DND-41 (cell line): ENCODE results near the gene ARHGAP22.

Experiments
- ATAC-seq: fragments of 200-7000 bp; cut with Tn5 transposase; 3 replicates; pipeline ENCODE4 v1.9.1; 2021; ENCODE audit warnings: low read depth; ENCODE audit not compliant: insufficient read depth
- DNase-seq: peaks from one replicate; pipeline ENCODE4 v3.0.0-alpha.2; 2020
- H2AFZ ChIP-seq: 2 replicates; pipeline ENCODE4 v1.6.0; 2012; ENCODE audit warnings: low read depth, low read length
- H3K27ac ChIP-seq: 2 replicates; pipeline ENCODE4 v1.5.1; 2012; ENCODE audit warnings: low read length, inconsistent platforms
- H3K27me3 ChIP-seq: fragments of 200-600 bp; sonication (generic); 2 replicates; pipeline ENCODE4 v1.6.0; 2012; ENCODE audit warnings: low read length, mild to moderate bottlenecking, inconsistent platforms; ENCODE audit not compliant: insufficient read depth, poor library complexity
- H3K36me3 ChIP-seq: 2 replicates; pipeline ENCODE4 v1.5.1; 2012; ENCODE audit warnings: low read length, inconsistent platforms; ENCODE audit not compliant: insufficient read depth
- H3K4me1 ChIP-seq: 2 replicates; pipeline ENCODE4 v1.5.1; 2012; ENCODE audit warnings: mild to moderate bottlenecking, low read length; ENCODE audit not compliant: insufficient read depth
- H3K4me2 ChIP-seq: 2 replicates; pipeline ENCODE4 v1.6.0; 2012; ENCODE audit warnings: mild to moderate bottlenecking, moderate library complexity, low read length, inconsistent platforms; ENCODE audit not compliant: insufficient read depth
- H3K4me3 ChIP-seq, 2 experiments: fragments of 200-600 bp in 1 of 2; shearing (Covaris generic) in 1 of 2; 2 replicates each; pipeline ENCODE4 v1.5.1; 2012 to 2016; ENCODE audit warnings: inconsistent platforms in 2 of 2, low read length in 2 of 2, mild to moderate bottlenecking in 2 of 2, low read depth in 1 of 2, moderate library complexity in 1 of 2
- H3K79me2 ChIP-seq: 2 replicates; pipeline ENCODE4 v1.6.0; 2012; ENCODE audit warnings: low read length, inconsistent platforms; ENCODE audit not compliant: insufficient read depth
- H3K9ac ChIP-seq: 2 replicates; pipeline ENCODE4 v1.6.0; 2012; ENCODE audit warnings: low read depth, mild to moderate bottlenecking, inconsistent platforms, low read length, moderate library complexity
- H3K9me3 ChIP-seq: 2 replicates; pipeline ENCODE4 v1.5.1; 2012; ENCODE audit warnings: low read length, moderate library complexity, mild to moderate bottlenecking, inconsistent platforms; ENCODE audit not compliant: insufficient read depth, severe bottlenecking
- H4K20me1 ChIP-seq: 2 replicates; pipeline ENCODE4 v1.6.0; 2012; ENCODE audit warnings: low read length; ENCODE audit not compliant: insufficient read depth
- EZH2 ChIP-seq: IDR thresholded peaks from 3 replicates; pipeline ENCODE4 v1.6.1; 2012; ENCODE audit warnings: borderline replicate concordance, low read depth, mild to moderate bottlenecking, moderate library complexity, low read length, inconsistent platforms; ENCODE audit not compliant: severe bottlenecking
- TF ChIP-seq, protein P1 (sequence below): IDR thresholded peaks from 2 replicates; pipeline ENCODE4 v1.5.1; 2012; ENCODE audit warnings: borderline replicate concordance, low read length, moderate library complexity, mild to moderate bottlenecking; ENCODE audit not compliant: poor library complexity, severe bottlenecking; ENCODE audit errors: extremely low read depth

ARHGAP22 gene

DNA sequence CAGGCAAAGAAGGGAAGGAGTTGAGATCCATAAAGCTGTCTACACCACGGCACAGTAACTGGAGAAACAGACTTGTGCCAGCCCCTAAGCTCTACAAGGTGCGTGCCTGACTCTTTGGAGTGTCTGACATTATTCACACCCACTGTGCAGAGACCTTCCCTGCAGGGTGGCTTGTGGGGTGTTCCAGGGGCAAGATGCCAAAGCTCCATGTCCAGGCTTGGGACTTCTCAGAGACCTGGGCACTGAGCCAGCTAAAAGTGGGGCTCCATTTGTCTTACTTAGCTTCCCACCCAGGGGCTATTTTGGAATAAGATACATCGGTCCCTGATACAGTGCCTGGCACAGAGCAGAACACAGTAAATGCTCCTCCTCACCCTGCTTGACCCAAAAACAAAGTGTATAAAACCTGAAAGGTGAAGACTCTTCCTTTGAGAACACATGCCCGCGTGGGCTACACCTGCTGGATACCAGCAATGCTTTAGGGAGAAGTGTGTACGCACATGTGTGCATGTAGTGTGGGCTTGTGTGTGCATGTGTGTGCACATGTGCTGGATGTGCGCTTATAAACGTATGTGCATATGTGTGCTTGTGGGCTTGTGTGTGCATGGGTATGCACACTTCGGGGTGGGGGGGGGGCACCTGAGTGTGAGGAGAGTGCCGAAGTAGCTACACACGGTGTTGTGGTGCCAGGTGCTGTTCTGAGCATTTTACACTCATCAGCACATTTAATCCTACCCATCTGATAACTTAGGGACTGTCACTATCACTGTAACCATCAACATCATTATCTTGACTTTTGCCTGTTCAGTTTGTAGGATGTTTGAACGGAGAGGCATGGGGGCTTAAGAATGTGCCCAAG lies 143.0 kb downstream of the ARHGAP22 start:
- Histone ChIP-seq H3K4me2 (no peak overlapping the region), H3K36me3 (no peaks in the 10 kb centered on the region), H3K4me1 (no peaks in the 10 kb centered on the region), H3K4me3 (no peak overlapping the region), H3K9me3 (no peaks in the 10 kb centered on the region), H3K79me2 (no peaks in the 10 kb centered on the region), H3K27ac (no peak overlapping the region), H3K27me3 (no peaks in the 10 kb centered on the region), H2AFZ (no peak overlapping the region), H4K20me1 (no peaks in the 10 kb centered on the region), H3K9ac (no peak overlapping the region)
- DNase-seq (peak; percentile 3), ATAC-seq (no peak)
- TF ChIP-seq EZH2, result no peak
- TF ChIP-seq, protein P1, sequence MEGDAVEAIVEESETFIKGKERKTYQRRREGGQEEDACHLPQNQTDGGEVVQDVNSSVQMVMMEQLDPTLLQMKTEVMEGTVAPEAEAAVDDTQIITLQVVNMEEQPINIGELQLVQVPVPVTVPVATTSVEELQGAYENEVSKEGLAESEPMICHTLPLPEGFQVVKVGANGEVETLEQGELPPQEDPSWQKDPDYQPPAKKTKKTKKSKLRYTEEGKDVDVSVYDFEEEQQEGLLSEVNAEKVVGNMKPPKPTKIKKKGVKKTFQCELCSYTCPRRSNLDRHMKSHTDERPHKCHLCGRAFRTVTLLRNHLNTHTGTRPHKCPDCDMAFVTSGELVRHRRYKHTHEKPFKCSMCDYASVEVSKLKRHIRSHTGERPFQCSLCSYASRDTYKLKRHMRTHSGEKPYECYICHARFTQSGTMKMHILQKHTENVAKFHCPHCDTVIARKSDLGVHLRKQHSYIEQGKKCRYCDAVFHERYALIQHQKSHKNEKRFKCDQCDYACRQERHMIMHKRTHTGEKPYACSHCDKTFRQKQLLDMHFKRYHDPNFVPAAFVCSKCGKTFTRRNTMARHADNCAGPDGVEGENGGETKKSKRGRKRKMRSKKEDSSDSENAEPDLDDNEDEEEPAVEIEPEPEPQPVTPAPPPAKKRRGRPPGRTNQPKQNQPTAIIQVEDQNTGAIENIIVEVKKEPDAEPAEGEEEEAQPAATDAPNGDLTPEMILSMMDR, result no peak

DNA sequence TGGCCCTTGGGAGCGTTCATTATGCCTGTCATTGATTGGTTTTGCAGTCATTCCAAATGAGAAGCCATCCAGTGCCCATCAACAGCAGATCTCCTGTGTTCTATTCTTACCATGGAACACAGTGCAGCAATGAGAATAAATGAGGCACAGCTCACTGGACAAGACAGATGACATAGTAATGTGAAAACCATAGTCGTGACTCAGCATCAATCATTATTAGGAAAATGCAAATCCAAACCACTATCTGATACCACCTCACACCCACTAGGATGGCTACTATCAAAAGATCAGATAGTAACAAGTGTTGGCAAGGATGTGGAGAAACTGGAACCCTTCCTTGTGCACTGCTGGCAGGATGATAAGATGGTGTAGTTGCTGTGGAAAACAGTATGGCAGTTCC lies 144.7 kb downstream of the ARHGAP22 start:
- H3K4me1 ChIP-seq, result no peaks in the 10 kb centered on the region
- DNase-seq (no peak), ATAC-seq (no peak)
- no peak overlapping the region for H3K9ac ChIP-seq
- TF ChIP-seq, protein P1, result no peak
- no peak for TF ChIP-seq EZH2
- no peaks in the 10 kb centered on the region for H3K27me3 ChIP-seq
- H3K4me3 ChIP-seq, result no peak overlapping the region
- no peak overlapping the region for H2AFZ ChIP-seq
- H3K79me2 ChIP-seq, result no peaks in the 10 kb centered on the region
- H3K9me3 ChIP-seq, result no peaks in the 10 kb centered on the region
- no peak overlapping the region for H3K4me2 ChIP-seq
- 0 out of 2 replicates have a peak, but pooled peaks cover 3% of the 10 kb centered on the region for H4K20me1 ChIP-seq
- H3K27ac ChIP-seq, result no peak overlapping the region
- no peaks in the 10 kb centered on the region for H3K36me3 ChIP-seq

DNA sequence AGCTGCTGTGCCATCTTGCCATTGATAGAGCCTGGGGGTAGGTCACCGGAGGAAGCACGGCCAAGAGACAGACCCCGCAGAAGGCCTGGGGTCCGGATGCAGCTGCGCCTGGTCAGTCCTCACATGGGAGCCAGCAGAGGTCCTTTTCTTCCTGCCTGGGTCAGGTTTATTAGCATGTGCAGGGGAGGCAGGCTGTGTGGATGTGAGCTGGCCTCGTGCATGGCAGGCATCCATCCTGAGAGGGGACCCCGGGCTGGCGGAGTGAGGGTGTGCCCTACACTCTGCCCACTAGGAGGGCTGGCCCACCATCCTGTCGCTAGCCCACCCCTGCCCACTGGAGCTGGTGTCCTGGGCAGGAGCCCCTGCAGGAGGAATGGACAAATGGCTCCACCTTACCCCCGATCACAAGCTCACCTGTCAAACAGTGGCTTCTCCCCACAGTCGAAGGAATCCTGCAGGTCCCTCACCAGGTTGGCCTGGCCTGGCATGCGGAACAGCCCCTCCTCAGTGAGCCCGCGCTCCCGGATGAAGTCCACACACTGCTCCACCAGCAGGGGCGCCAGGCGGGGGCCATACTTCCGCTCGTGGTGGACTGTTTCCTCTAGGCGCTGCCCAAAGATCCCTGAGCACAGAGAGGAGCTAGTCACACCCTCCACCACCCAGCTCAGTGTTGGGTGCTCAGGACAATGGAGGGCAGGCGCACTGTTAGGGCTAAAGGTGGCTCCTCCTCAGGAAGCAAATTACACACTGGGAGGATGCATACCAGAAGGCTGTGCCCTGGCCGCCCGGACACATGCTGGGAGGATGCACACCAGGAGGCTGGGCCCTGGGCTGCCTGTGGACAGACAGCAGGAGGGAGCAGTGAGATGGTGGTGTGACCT lies 145.4 kb downstream of the ARHGAP22 start:
- H3K4me1 ChIP-seq, result no peaks in the 10 kb centered on the region
- H3K27ac ChIP-seq, result no peak overlapping the region
- no peaks in the 10 kb centered on the region for H3K79me2 ChIP-seq
- ATAC-seq, result no peak
- no peaks in the 10 kb centered on the region for H3K27me3 ChIP-seq
- H2AFZ ChIP-seq, result no peak overlapping the region
- no peak overlapping the region for H3K9ac ChIP-seq
- TF ChIP-seq, protein P1, result no peak
- no peak overlapping the region for H3K4me3 ChIP-seq
- H3K4me2 ChIP-seq, result no peak overlapping the region
- H3K36me3 ChIP-seq, result no peaks in the 10 kb centered on the region
- 0 out of 2 replicates have a peak, but pooled peaks cover 6% of the 10 kb centered on the region for H4K20me1 ChIP-seq
- no peaks in the 10 kb centered on the region for H3K9me3 ChIP-seq
- peak; percentile 2 for DNase-seq
